ENCODE measurements around the gene ADAM23.

ADAM23 gene

DNA sequence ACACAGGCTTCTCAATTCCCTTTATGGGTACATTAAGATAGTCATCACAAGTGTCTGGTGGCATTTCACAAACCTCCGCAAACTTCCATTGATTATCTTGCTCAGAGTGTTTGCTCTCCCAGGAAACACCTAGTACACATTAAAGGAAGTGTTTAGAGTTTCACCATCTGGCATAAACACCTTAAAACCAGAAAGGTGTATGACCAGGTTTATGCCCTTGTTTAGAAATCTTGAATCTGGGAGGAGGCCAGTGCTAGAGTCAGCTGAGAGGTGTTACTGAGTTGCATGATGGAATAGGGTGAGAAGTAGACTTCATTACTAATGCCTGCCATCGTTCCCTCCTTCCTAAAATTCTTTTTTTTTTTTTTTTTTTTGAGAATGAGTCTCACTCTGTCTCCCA lies 120.0 kb downstream of the ADAM23 start:
- no peak overlapping the region for H3K27ac ChIP-seq (ENCODE audit: low read depth, low read length)
- H3K36me3 ChIP-seq (ENCODE audit: insufficient read depth, low read length): peaks cover 9% of the 10 kb centered on the region; the same call in 1 of the 2 replicates
- no peak overlapping the region for H3K9ac ChIP-seq (ENCODE audit: low read depth, low read length)
- WGBS: 96% methylated on average over 2 of the region's 2 CpGs
- H3K9me3 ChIP-seq (ENCODE audit: insufficient read depth, low read depth, low read length): no peaks in the 10 kb centered on the region
- no peaks in the 10 kb centered on the region for H3K4me1 ChIP-seq (ENCODE audit: insufficient read depth, low read length)
- H3K4me3 ChIP-seq (ENCODE audit: low read length): no peak overlapping the region
- no peaks in the 10 kb centered on the region for H3K27me3 ChIP-seq (ENCODE audit: insufficient read depth, low read length)

- peaks cover 13% of the 10 kb centered on the region for H3K36me3 ChIP-seq (ENCODE audit: insufficient read depth, low read length)
- no peaks in the 10 kb centered on the region for H3K9me3 ChIP-seq (ENCODE audit: insufficient read depth, low read depth, low read length)
- no peaks in the 10 kb centered on the region for H3K4me1 ChIP-seq (ENCODE audit: insufficient read depth, low read length)
- H3K27me3 ChIP-seq (ENCODE audit: insufficient read depth, low read length): no peaks in the 10 kb centered on the region
- no peak overlapping the region for H3K27ac ChIP-seq (ENCODE audit: low read depth, low read length)
- 92% methylated on average over 3 of the region's 4 CpGs for whole genome bisulfite sequencing
- no peak overlapping the region for H3K4me3 ChIP-seq (ENCODE audit: low read length)
- H3K9ac ChIP-seq (ENCODE audit: low read depth, low read length): no peak overlapping the region
These were observed 122.3 kb downstream of the ADAM23 start for GRCh38 chr2:206565666-206566065.

GRCh38 chr2:206569470-206569869 lies 126.1 kb downstream of the ADAM23 start:
- Histone ChIP-seq H3K9me3 (ENCODE audit: insufficient read depth, low read depth, low read length) (no peaks in the 10 kb centered on the region), H3K36me3 (ENCODE audit: insufficient read depth, low read length) (peaks cover 27% of the 10 kb centered on the region)
- 92% methylated on average over 2 of the region's 3 CpGs for WGBS

GRCh38 chr2:206570199-206570598 lies 126.9 kb downstream of the ADAM23 start:
- Histone ChIP-seq H3K9me3 (ENCODE audit: insufficient read depth, low read depth, low read length) (no peaks in the 10 kb centered on the region), H3K27ac (ENCODE audit: low read depth, low read length) (no peak overlapping the region), H3K4me3 (ENCODE audit: low read length) (no peak overlapping the region), H3K36me3 (ENCODE audit: insufficient read depth, low read length) (peaks cover 27% of the 10 kb centered on the region), H3K27me3 (ENCODE audit: insufficient read depth, low read length) (no peaks in the 10 kb centered on the region), H3K4me1 (ENCODE audit: insufficient read depth, low read length) (no peaks in the 10 kb centered on the region), H3K9ac (ENCODE audit: low read depth, low read length) (no peak overlapping the region)

More at GRCh38 chr2:206569470-206569869, 126.1 kb downstream of the ADAM23 start:
- no peak overlapping the region for H3K27ac ChIP-seq (ENCODE audit: low read depth, low read length)
- H3K27me3 ChIP-seq (ENCODE audit: insufficient read depth, low read length): no peaks in the 10 kb centered on the region
- no peak overlapping the region for H3K9ac ChIP-seq (ENCODE audit: low read depth, low read length)
- H3K4me1 ChIP-seq (ENCODE audit: insufficient read depth, low read length): no peaks in the 10 kb centered on the region
- no peak overlapping the region for H3K4me3 ChIP-seq (ENCODE audit: low read length)

- Histone ChIP-seq H3K27ac (ENCODE audit: low read depth, low read length) (no peak overlapping the region), H3K4me3 (ENCODE audit: low read length) (no peak overlapping the region), H3K4me1 (ENCODE audit: insufficient read depth, low read length) (no peaks in the 10 kb centered on the region), H3K9me3 (ENCODE audit: insufficient read depth, low read depth, low read length) (no peaks in the 10 kb centered on the region), H3K36me3 (ENCODE audit: insufficient read depth, low read length) (peaks cover 20% of the 10 kb centered on the region), H3K9ac (ENCODE audit: low read depth, low read length) (no peak overlapping the region), H3K27me3 (ENCODE audit: insufficient read depth, low read length) (no peaks in the 10 kb centered on the region)
- 97% methylated on average over 3 of the region's 3 CpGs for WGBS
These were observed 129.4 kb downstream of the ADAM23 start for GRCh38 chr2:206572725-206573124.

GRCh38 chr2:206573793-206574192 lies 130.5 kb downstream of the ADAM23 start:
- H3K4me3 ChIP-seq (ENCODE audit: low read length): no peak overlapping the region
- H3K36me3 ChIP-seq (ENCODE audit: insufficient read depth, low read length): peaks cover 18% of the 10 kb centered on the region
- no peak overlapping the region for H3K9ac ChIP-seq (ENCODE audit: low read depth, low read length)
- no peaks in the 10 kb centered on the region for H3K27me3 ChIP-seq (ENCODE audit: insufficient read depth, low read length)
- WGBS: 96% methylated on average over 6 of the region's 6 CpGs
- no peak overlapping the region for H3K27ac ChIP-seq (ENCODE audit: low read depth, low read length)
- no peaks in the 10 kb centered on the region for H3K4me1 ChIP-seq (ENCODE audit: insufficient read depth, low read length)
- no peaks in the 10 kb centered on the region for H3K9me3 ChIP-seq (ENCODE audit: insufficient read depth, low read depth, low read length)

DNA sequence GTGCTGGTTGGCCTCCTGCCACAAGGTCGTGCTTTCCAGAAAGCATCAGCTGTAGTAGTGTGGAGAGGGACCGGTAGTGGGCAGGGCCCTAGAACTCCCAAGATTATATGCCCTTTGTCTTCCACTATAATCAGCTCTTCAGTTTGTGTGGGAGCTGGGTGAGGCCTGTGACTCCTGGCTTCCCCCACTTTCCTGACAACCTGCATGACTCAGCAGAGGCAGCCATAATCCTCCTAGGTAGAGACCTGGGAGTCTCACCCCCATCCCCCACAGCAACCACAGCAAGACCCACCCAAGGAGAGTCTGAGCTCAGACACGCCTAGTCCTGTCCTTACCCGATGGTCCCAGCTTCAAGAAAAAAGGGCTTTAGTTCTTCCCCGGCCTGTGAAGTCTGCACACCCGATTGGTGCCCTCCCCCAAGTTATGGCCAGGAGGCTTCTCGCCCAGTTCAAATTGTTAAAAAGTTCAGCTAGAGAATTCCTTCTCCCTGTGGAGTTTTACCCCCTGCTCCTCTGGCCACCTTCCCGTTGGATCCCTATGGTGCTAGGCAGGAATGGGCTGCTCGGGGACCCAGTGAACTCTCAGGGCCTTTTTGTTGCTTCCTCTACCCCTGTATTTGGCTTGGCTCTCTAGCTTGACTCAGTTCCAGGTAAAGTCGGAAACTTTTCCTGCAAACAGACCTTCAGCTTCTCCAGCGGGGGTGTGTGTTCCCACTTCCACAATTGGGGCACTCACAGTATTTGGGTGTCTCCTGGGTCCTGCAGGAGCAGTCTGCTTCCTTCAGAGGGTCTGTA lies 141.2 kb downstream of the ADAM23 start:
- no peak overlapping the region for H3K4me3 ChIP-seq (ENCODE audit: low read length)
- 90% methylated on average over 11 of the region's 11 CpGs for WGBS

DNA sequence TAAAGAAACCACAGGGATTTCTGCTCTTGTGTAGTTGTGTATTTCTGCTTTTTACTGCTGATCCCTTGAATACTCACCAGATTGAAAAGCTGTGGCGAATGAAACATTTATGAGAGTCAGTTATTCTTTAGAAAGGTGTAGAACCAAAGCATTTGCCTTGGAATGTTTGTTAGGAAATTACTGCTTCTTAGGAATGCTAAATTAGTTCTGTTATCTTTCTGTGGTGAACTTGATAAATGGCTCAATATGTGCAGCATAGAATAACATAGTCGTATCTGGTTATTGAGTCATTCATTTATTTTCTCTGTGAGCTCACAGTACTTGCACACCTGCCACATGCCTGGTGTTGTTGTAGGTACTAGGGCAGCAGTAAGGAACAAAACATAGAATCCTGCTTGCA lies 142.0 kb downstream of the ADAM23 start:
- Histone ChIP-seq H3K4me3 (ENCODE audit: low read length) (no peak overlapping the region), H3K27ac (ENCODE audit: low read depth, low read length) (no peak overlapping the region), H3K9ac (ENCODE audit: low read depth, low read length) (no peak overlapping the region), H3K4me1 (ENCODE audit: insufficient read depth, low read length) (peaks cover 8% of the 10 kb centered on the region; the same call in 1 of the 2 replicates), H3K27me3 (ENCODE audit: insufficient read depth, low read length) (no peaks in the 10 kb centered on the region), H3K36me3 (ENCODE audit: insufficient read depth, low read length) (peaks cover 9% of the 10 kb centered on the region; the same call in 1 of the 2 replicates), H3K9me3 (ENCODE audit: insufficient read depth, low read depth, low read length) (no peaks in the 10 kb centered on the region)
- 96% methylated on average over 2 of the region's 2 CpGs for WGBS

More for the DNA sequence above, 141.2 kb downstream of the ADAM23 start:
- Histone ChIP-seq H3K9me3 (ENCODE audit: insufficient read depth, low read depth, low read length) (no peaks in the 10 kb centered on the region), H3K9ac (ENCODE audit: low read depth, low read length) (0 out of 2 replicates have a peak overlapping the region, but pooled peaks have one; percentile 44), H3K27ac (ENCODE audit: low read depth, low read length) (no peak overlapping the region), H3K4me1 (ENCODE audit: insufficient read depth, low read length) (peaks cover 8% of the 10 kb centered on the region; the same call in 1 of the 2 replicates), H3K36me3 (ENCODE audit: insufficient read depth, low read length) (peaks cover 5% of the 10 kb centered on the region; the same call in 1 of the 2 replicates), H3K27me3 (ENCODE audit: insufficient read depth, low read length) (no peaks in the 10 kb centered on the region)

DNA sequence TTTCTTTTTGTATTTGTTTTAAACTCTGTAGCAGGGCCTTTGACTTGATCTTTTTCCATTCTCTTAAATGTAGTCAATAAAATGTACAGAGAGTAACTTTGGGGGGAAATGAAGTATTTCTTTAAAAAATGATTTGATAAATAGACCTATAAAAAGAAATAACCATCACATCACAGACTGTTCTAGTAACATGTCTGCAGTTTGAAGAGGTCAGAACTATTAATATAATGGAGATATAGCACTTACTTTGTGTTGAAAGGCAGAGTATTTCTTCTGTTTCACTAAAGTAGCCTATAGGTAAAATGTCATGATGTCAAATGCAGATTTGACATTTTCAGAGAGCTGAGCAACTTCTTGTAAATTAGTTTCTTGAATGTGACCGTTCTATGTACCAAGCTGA lies 143.3 kb downstream of the ADAM23 start:
- Histone ChIP-seq H3K27me3 (ENCODE audit: insufficient read depth, low read length) (no peaks in the 10 kb centered on the region), H3K9ac (ENCODE audit: low read depth, low read length) (no peak overlapping the region), H3K4me3 (ENCODE audit: low read length) (no peak overlapping the region), H3K9me3 (ENCODE audit: insufficient read depth, low read depth, low read length) (no peaks in the 10 kb centered on the region), H3K27ac (ENCODE audit: low read depth, low read length) (no peak overlapping the region), H3K36me3 (ENCODE audit: insufficient read depth, low read length) (peaks cover 9% of the 10 kb centered on the region; the same call in 1 of the 2 replicates), H3K4me1 (ENCODE audit: insufficient read depth, low read length) (peaks cover 8% of the 10 kb centered on the region; the same call in 1 of the 2 replicates)
- no CpG with 5 or more reads among the region's 1 CpG for WGBS

DNA sequence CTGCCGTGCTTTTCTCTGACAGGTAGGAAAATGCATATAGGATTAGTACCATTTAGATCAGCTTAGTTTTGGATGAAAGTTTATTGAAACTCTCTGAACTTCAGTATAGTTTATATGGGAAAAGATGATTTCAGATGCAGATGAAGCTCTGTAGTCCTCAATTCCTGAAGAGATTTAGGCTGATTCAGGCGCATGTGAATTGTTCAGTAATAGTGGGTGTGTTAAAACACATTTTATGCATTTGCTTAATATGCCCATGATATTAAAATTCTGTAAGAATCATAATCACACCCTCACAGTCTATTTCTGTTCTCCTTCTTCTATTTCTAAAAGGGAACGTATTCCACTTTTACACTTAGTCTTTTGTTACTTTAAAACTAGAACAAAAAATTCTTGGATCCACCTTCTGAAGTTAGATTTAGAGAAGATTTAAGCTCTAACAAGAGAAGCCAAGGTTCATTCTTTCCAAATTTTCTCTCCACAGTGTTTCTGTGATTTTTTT lies 154.4 kb downstream of the ADAM23 start:
- H3K27ac ChIP-seq (ENCODE audit: low read depth, low read length): no peak overlapping the region
- H3K36me3 ChIP-seq (ENCODE audit: insufficient read depth, low read length): peaks cover 5% of the 10 kb centered on the region; the same call in 1 of the 2 replicates

DNA sequence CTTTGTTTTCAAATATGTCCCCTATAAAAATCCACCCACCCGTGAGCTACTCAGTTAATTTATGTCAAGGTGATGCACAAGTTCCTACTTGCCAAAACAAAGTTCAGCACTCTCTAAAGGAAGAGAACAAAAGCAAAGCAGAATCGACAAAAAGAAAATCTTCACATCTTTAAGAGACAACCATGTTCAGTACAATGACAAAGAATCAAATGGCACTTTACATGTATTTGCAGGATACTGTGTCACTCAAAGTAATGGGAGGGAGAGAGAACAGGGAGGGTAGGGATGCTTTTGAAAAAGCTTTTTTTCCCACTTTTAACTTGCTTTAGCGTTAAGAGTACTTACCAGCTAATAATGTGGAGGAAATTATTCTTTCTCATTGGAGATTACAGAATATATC lies 159.9 kb downstream of the ADAM23 start:
- Histone ChIP-seq H3K9ac (ENCODE audit: low read depth, low read length) (no peak overlapping the region), H3K4me1 (ENCODE audit: insufficient read depth, low read length) (no peaks in the 10 kb centered on the region), H3K36me3 (ENCODE audit: insufficient read depth, low read length) (no peaks in the 10 kb centered on the region), H3K4me3 (ENCODE audit: low read length) (no peak overlapping the region), H3K27me3 (ENCODE audit: insufficient read depth, low read length) (no peaks in the 10 kb centered on the region), H3K9me3 (ENCODE audit: insufficient read depth, low read depth, low read length) (no peaks in the 10 kb centered on the region), H3K27ac (ENCODE audit: low read depth, low read length) (no peak overlapping the region)
- 90% methylated on average over 2 of the region's 3 CpGs for WGBS

More for the DNA sequence above, 154.4 kb downstream of the ADAM23 start:
- H3K4me3 ChIP-seq (ENCODE audit: low read length): no peak overlapping the region
- WGBS: 97% methylated on average over 3 of the region's 3 CpGs
- no peaks in the 10 kb centered on the region for H3K27me3 ChIP-seq (ENCODE audit: insufficient read depth, low read length)
- H3K4me1 ChIP-seq (ENCODE audit: insufficient read depth, low read length): no peaks in the 10 kb centered on the region
- H3K9ac ChIP-seq (ENCODE audit: low read depth, low read length): no peak overlapping the region
- no peaks in the 10 kb centered on the region for H3K9me3 ChIP-seq (ENCODE audit: insufficient read depth, low read depth, low read length)

Data from HUES64 (cell line).